Measurements from ENCODE around the gene PRSS50.

The PRSS50 gene

DNA sequence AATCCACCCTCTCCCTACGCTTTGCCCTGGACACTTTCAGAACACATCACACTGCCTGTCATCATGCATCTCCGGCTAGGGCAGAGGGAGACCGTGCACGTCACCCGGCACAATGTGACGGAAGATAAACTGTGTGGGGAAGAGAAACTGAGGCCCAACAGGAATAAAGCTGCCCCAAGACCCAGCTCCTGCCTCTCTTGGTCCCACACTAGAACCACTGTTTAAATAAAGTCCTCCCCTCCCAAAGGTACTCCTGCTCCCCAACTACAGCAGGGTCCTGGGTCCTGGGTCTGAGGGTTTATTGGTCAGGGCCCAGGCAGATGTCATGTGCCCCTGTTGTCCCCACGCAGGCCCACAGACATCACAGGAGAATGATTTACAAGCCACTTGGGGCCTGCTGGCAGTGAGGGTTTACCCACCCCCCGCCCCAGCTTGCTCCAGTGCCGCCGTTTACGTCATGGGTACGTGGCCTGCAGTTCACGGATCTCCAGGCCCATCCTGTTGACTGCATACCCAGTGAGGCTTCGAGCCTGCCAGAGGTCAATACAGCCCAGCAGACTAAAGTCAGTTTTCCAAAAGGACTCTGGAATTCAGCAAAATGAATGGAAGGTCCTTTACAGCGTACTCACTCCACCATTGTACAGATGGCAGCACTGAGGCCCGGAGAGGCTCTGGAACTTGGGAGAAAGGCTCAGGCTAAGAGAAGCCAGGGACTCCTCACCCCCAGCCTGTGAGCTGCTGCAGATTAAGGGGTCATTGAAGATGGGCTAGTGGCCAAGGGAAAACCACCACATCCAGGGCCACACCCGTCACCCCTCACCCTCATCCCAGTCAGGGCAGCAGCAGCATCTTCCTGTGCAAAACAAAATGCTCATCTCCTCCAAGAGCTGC lies 47.4 kb downstream of the PRSS50 start:
- DNase-seq (ENCODE audit: low read depth in 2 of 2), result no peak

DNA sequence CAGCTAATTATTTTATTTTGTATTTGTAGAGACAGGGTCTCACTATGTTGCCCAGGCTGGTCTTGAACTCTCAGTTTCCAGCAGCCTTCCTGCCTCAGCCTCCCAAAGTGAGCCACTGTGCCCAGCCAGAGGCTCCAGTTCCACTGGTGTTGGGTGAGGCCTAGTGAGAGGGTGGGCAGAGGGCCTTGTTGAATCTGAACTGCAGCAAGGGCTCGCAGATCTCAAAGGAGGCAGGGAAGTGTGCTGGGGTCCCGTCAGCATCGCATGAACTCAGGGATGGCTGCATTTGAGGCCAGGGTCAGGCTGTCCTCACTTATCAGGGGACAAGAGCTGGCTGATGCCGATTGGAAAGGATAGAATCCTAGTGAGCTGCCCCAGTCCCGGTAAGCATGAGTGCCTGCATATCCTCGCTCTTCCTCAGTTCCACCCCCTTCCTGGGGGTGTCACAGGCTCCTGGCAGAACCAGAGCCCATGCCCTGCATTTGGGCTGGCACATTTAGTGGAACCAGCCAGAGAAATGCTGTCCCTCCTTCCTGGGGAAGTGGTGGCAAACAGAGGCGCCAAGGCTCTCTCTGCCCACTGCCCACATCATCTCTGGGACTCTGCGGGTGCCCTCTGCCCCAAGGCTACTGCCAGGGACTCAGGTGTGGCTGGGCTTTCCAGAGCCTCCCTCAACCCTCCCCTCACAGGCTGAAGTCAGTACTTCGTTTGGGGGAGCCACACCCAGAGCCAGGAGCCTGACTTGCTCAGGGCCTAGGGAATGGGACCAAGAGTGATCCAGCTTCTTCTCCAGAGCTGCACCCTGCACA lies 48.3 kb downstream of the PRSS50 start:
- DNase-seq (ENCODE audit: low read depth in 2 of 2), result no peak

DNA sequence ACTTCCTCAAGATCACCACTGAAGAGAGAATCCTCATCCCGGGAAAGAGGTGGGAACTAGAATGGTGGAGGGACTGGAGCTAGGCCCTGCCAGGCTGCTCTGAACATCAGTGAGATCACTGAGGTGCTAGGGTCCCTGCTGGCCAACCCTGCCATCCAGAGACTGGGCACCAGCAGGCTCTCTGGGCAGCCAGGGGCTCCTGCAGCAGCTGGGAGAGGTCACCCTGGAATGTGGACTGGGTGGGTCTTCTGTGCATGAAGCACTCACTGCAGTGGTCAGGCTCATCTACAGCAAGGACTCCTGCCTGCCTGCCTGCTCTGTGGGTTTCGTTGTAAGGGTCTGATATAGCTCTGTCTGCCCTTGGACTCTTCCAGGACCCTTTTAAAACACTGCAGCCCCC lies 49.1 kb downstream of the PRSS50 start:
- no peak for DNase-seq (ENCODE audit: low read depth in 2 of 2)

DNA sequence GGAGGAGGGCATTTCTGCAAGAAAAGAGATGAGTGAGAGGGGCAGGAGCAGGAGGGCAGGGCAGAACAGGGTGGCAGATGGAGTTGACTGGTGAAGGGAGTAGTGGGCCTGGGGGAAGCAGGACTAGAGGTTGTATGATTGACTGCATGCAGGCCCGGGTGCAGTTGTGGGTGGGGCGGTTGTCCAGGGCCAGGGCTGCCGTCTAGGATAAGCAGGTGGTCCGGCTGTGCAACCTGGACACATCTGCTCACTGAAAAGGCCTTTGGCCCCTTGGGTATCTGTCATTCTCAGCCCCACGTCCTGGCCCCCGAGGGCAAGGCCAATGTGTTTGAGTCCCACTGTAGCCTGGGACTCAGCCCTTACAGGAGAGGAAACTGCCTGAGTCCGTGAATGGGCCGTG lies 49.6 kb downstream of the PRSS50 start:
- no peak for DNase-seq (ENCODE audit: low read depth in 2 of 2)

DNA sequence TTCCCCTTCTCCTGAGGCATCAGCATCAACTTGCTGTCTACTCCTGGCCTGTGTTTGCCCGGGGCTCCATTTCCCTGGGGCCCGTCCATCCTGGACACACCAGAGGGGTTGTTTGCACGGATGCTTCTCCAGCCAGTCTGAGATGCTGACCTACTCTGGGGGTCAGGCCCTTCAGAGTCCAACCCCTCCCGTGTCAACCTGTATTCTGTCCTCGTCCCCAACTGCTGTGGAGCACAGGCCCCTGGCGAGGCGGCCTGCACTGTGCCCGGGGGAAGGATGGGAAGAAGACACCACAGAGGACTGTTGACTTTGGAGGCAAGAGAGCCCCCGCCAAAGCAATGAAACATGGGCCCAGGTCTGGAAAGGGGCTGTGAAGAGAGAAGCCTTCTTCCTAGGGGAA lies 50.0 kb downstream of the PRSS50 start:
- no peak for DNase-seq (ENCODE audit: low read depth in 2 of 2)

DNA sequence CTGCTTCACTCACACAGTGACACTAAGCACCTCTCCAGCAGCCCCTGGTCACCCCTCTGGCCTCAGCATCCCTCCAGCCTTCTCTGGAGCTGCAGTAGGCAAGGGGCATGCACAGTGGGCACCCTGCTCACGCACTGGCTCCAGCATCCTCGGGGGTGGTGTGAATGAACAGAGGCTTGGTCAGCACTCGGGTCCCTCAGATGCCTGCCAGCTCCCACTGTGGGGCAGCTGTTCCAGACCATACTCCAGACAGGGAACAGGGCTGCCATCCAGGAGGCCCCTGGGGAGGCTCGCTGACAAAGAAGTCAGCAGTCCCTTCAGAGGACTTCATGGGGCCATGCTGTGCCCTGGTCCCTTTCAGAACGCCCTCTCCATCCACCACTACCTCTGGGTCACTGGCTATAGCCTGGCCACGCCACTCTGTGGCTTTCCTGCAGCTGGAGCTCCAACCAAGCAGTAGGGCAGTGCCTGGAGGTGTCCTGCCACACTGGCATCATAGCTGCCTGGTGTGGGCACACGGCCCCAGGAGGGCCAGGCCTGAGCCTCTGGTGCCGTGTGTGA lies 50.5 kb downstream of the PRSS50 start:
- no peak for DNase-seq (ENCODE audit: low read depth in 2 of 2)

DNA sequence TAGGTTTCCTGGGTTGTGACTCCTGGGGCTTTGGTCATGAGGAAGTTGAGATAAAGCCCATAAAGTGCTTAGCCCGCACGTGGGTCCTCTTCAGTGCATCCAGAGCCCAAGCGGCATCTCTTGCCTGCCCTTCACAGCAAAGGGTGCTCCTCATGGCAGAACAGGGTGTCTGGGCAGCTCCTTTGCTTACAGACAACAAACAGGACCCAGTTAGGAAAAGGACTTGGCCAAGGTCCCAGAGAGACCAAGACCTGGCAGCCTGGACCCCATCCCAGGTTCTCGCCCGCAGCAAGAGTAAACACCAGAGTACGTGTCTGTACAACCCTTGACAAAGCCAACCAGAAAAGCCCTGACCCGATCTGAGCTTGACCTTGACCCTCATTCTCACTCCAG lies 51.2 kb downstream of the PRSS50 start:
- DNase-seq (ENCODE audit: low read depth in 2 of 2), result no peak

DNA sequence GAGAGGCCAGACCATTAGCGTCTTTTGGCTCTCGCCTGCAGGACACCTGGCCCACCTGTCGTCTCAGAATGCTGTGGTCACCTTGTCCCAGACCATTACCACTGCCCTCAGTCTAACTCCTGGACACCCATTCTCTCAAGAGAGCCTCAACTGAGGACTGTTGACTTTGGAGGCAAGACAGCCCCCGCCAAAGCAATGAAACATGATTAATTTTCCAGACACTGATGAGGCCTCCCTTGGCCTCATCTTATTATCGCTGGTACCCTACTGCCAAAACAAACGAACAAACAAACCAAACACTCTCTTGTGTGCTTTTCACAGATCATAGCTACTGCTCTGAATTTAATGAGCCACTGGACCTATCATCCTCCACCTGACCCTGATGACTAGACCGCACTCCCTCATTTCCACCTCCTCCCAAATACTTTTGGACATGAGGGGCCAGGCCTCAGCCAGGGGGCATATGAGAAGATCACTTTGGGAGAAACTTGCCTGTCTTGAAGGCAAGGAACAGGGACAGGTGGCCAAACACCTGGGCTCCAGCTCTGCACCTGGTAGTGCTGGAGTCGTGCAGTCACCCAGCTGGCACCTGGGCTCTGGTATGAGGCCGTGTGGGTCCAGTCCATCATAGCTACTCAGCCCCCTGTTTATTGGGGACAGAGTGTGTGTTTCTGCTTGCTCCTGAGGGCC lies 51.8 kb downstream of the PRSS50 start:
- DNase-seq (ENCODE audit: low read depth in 2 of 2), result no peak

DNA sequence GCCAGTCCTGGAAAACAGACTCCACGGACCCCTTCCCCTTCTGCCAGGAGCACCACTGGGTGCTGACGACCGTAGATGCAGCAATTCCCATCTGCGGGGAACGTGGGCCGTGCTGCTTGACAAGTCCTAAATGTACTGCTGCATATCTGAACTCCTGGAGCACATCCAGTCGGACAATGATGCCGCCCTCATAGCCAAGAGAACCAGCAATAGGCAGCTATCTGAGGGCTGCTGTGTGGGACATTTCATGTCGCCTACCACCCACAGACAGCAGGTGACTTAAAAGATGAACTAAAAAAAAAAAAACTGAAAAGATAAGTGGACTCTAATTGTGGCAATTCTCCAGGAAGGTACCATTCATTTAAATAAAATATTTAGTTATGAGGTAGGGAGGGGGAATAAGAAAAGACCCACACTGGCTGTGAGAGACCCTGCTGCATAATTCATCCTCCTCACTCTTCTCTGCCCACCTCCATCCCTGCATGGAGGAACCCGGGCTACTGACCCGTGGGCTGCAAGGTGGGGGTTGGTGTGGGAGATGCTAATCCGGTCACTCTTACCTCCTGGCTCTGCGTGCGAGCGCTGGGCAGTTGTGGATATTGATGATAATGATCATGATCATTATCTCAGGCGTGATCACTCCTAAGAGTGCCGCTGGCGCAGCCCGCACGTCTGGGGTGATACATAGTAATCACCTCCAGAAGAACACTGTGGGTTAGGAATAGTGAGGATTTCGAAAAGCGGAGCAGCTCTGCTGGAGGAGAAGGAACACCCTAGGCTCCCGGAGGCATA lies 52.5 kb downstream of the PRSS50 start:
- no peak for DNase-seq (ENCODE audit: low read depth in 2 of 2)

DNA sequence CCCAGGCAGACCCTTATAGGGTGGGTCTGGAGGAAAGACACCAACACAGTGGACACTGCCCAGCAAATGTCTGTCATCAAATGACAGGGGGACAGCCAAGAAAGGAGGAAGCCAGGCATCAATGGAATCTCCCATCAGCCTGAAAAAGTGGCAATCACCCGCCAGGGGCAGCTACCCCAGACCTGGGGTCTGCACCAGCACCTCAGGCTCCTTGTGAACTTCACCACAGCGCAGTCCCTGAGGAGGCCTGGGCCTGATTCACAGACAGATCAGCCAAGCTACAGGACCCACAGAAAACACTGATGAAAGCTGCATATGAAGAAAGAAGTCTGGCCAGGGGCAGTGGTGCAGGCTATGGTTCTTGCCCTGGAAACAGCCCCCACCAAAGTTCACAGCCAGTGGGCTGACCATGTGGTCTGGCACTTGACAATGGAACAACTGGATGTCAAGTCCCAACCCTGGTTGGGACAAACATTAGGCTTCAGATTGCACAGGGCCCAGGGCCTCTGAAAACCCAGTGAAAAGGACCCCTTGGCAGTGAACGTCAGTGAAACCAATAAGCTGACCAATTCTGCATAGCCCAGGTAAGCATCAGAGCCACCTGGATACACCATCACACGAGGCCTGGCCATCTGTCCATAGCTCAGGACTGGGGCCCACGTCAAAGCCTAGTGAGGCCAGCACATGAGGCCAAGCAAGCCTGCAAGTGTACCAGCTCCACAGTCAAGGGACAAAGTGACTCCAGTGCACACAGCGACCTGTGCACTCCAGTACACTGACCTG lies 53.3 kb downstream of the PRSS50 start:
- no peak for DNase-seq (ENCODE audit: low read depth in 2 of 2)

DNA sequence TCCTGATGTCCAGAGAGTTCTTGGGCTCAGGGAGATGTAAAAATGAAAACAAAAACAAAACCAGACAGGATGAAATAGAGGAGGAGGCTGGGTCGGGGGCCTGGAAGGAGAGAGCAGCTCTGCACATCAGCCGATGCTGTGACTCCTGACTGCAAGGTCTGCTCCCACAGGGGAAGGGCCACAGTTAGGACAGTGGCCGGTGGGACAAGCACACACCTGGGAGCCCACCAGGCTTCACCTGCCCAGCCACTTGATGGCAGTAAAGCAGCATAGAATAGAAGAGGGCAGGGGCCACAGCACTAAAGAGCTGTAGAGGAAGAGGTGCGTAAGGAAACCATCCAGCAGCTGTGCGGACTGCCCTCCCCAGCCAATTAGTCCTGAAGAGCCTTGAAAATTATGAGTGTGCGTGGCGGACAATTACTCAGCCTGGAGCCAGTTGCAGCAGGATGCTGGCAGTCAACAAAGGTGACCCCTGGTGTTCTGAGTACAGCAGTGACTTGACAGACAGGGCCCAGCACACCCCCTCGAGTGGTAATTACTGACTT lies 54.0 kb downstream of the PRSS50 start:
- DNase-seq (ENCODE audit: low read depth in 2 of 2), result no peak

DNA sequence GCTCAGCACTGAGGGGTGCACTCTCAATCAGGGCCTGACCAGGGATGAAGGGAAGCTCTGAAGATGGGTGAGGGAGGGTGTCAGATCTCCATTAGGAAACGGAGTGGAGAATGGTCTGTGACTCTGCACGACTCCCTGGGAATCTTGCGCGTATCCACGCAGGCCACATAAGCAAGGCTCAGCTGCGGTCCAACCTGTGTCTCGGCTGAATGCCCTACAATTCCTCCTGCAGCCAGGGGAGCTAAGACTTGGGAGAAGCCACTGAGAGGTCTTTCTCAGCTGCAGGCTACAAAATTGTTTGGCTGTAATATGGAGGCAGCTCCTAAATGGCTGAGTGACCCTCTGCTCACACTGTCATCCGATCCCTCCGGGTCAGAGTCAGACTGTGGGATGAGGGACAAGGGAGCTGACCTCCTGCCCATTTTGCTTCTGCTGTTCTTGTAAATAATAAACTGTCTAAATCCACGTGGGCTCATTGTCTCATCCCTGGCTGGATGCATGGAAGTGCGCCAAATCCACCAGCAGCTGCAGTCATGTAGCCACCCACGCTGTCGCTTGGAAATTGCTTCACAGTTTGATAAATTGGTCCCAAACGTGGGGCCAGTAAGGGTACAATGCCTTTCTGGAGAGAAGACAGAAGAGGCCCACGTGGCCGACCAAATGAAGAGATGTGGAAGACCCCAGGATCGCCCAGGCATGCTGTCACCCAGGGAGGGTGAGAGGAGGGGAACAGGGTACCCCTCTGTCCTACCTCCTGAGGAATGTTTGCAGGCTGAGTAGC lies 54.7 kb downstream of the PRSS50 start:
- no peak for DNase-seq (ENCODE audit: low read depth in 2 of 2)
